ENCODE measurements around the gene LRRC4B. TPM values are rescaled to one million over a fixed set of nuclear protein-coding genes. Genes with fewer than 3 reads are reported as not detected.
A peak's percentile ranks its signal among the peaks of the same experiment; 100 is the strongest.

The LRRC4B gene
- polyA plus RNA-seq, 2 donors = 0.65 to 0.92 TPM

- no peaks in the 10 kb centered on the region for H3K36me3 ChIP-seq (ENCODE audit: control insufficient read depth in 2 of 2, insufficient read depth in 2 of 2, low read length in 1 of 2)
- peaks cover 1 to 6% of the 10 kb centered on the region in 2 donors for H3K4me1 ChIP-seq (ENCODE audit: control insufficient read depth in 2 of 2, insufficient read depth in 2 of 2, low read length in 1 of 2)
- WGBS, 2 donors = 56 to 64% methylated on average over 48 to 53 of the region's 53 CpGs
- H3K9me3 ChIP-seq (ENCODE audit: control insufficient read depth in 2 of 2, insufficient read depth in 1 of 2, low read depth in 1 of 2, low read length in 1 of 2) = peaks cover 0 to 5% of the 10 kb centered on the region in 2 donors
- H3K4me3 ChIP-seq (ENCODE audit: low read depth in 1 of 2, low read length in 2 of 2) = no peak overlapping the region
- H3K27me3 ChIP-seq (ENCODE audit: control insufficient read depth in 1 of 2, insufficient read depth in 2 of 2, low read length in 2 of 2) = no peaks in the 10 kb centered on the region
- H3K27ac ChIP-seq (ENCODE audit: low read depth in 2 of 2, low read length in 1 of 2) = no peak overlapping the region
Observed at GRCh38 chr19:50516964-50517703, 51.1 kb downstream of the LRRC4B start.

DNA sequence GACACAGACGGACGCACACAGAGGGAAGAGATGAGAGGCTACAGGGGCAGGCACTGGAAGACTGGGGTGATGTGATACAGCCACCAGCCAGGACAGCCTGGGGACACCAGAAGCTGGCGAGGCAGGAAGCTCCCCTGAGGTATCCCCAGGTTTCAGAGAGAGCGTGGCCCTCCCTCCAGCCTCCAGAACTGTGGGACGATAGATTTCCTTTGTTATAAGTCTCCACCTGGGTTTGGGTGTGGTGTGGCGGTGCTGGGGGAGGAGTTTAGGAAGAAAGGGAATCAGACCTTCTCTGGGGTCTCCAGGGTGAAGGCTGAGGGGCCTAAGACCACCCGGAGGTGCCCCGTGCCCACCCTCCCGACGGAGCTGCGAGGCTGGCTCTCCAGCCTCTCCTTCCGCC lies 51.8 kb downstream of the LRRC4B start:
- H3K36me3 ChIP-seq (ENCODE audit: control insufficient read depth in 2 of 2, insufficient read depth in 2 of 2, low read length in 1 of 2) = no peaks in the 10 kb centered on the region
- WGBS, 2 donors = 41 to 43% methylated on average over 12 of the region's 12 CpGs
- no peak overlapping the region for H3K27ac ChIP-seq (ENCODE audit: low read depth in 2 of 2, low read length in 1 of 2)
- H3K27me3 ChIP-seq (ENCODE audit: control insufficient read depth in 1 of 2, insufficient read depth in 2 of 2, low read length in 2 of 2) = no peaks in the 10 kb centered on the region
- H3K9me3 ChIP-seq (ENCODE audit: control insufficient read depth in 2 of 2, insufficient read depth in 1 of 2, low read depth in 1 of 2, low read length in 1 of 2) = peaks cover 0 to 5% of the 10 kb centered on the region in 2 donors
- H3K4me3 ChIP-seq (ENCODE audit: low read depth in 1 of 2, low read length in 2 of 2) = no peak overlapping the region
- peaks cover 3 to 6% of the 10 kb centered on the region in 2 donors for H3K4me1 ChIP-seq (ENCODE audit: control insufficient read depth in 2 of 2, insufficient read depth in 2 of 2, low read length in 1 of 2)

DNA sequence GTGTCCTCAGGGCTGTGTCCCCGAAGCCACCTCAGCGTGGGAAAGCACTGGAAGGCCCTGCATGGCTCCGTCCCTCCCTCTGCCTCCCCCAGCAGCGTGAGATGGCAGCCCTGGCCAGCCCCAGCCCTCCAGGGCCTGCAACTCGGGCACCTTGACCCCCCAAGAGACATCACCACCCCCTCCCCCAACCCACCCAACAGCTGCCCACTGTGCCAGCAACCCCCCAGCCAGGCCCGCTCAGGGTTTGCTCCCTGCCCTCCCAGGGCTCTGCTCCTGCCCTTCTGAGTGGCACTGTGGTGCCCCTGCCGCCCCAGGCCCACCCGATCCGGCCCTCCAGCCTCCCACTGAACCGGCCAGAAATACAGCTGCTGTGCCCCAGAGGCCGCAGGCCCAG lies 53.1 kb downstream of the LRRC4B start:
- H3K36me3 ChIP-seq (ENCODE audit: control insufficient read depth in 2 of 2, insufficient read depth in 2 of 2, low read length in 1 of 2) = no peaks in the 10 kb centered on the region
- no peaks in the 10 kb centered on the region for H3K27me3 ChIP-seq (ENCODE audit: control insufficient read depth in 1 of 2, insufficient read depth in 2 of 2, low read length in 2 of 2)
- H3K9me3 ChIP-seq (ENCODE audit: control insufficient read depth in 2 of 2, insufficient read depth in 1 of 2, low read depth in 1 of 2, low read length in 1 of 2) = peaks cover 0 to 5% of the 10 kb centered on the region in 2 donors
- H3K27ac ChIP-seq (ENCODE audit: low read depth in 2 of 2, low read length in 1 of 2) = no peak overlapping the region
- WGBS, 2 donors = 72 to 74% methylated on average over 11 of the region's 11 CpGs
- H3K4me3 ChIP-seq (ENCODE audit: low read depth in 1 of 2, low read length in 2 of 2) = no peak overlapping the region
- peaks cover 3 to 8% of the 10 kb centered on the region in 2 donors for H3K4me1 ChIP-seq (ENCODE audit: control insufficient read depth in 2 of 2, insufficient read depth in 2 of 2, low read length in 1 of 2)

- H3K36me3 ChIP-seq (ENCODE audit: control insufficient read depth in 2 of 2, insufficient read depth in 2 of 2, low read length in 1 of 2) = no peaks in the 10 kb centered on the region
- 43 to 45% methylated on average over 35 to 38 of the region's 38 CpGs for WGBS, 2 donors
- H3K4me1 ChIP-seq (ENCODE audit: control insufficient read depth in 2 of 2, insufficient read depth in 2 of 2, low read length in 1 of 2) = peaks cover 3 to 11% of the 10 kb centered on the region in 2 donors
- H3K27me3 ChIP-seq (ENCODE audit: control insufficient read depth in 1 of 2, insufficient read depth in 2 of 2, low read length in 2 of 2) = no peaks in the 10 kb centered on the region
- H3K9me3 ChIP-seq (ENCODE audit: control insufficient read depth in 2 of 2, insufficient read depth in 1 of 2, low read depth in 1 of 2, low read length in 1 of 2) = peaks cover 0 to 5% of the 10 kb centered on the region in 2 donors
- H3K27ac ChIP-seq (ENCODE audit: low read depth in 2 of 2, low read length in 1 of 2) = no peak overlapping the region
- no peak overlapping the region for H3K4me3 ChIP-seq (ENCODE audit: low read depth in 1 of 2, low read length in 2 of 2)
Observed at GRCh38 chr19:50514346-50515167, 53.7 kb downstream of the LRRC4B start.

DNA sequence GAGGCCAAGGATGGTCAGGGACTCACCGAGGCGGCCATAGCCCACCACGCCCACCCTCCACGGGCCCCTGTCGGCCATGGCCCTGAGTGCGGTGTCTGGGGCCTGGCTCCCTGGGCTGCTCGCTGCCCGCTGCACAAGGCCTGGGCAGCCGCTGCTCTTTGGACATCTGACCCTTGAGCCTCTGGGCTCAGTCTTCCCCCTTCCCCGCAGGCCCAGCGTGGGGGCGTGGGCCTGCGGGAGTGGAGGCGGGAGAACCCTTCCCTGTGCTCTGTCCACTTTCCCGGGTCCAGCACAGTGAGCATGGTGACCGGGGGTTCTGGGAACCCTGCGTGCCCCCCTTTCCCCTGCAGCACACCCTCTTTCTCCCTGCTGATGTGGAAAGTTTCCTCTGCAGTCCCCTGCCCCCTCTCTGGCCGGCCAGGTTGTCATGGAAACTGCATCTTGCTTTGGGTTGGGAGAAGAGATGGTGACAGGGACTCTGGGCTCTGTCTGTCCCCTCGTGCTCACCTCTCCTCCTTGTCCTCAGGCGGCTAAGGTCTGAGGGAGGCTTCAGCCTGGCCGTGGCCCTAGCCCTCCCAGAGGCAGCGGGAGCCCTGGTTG lies 54.4 kb downstream of the LRRC4B start, which contains the start of gene ASPDH:
ASPDH (minus strand) TSS at position 168 of the 600 bp plus-strand sequence; CDS start at position 78, 90 bp downstream.
- peaks cover 3 to 11% of the 10 kb centered on the region in 2 donors for H3K4me1 ChIP-seq (ENCODE audit: control insufficient read depth in 2 of 2, insufficient read depth in 2 of 2, low read length in 1 of 2)
- H3K27ac ChIP-seq (ENCODE audit: low read depth in 2 of 2, low read length in 1 of 2) = no peak within 1 kb of the TSS
- peaks cover 0 to 4% of the 10 kb centered on the region in 2 donors for H3K9me3 ChIP-seq (ENCODE audit: control insufficient read depth in 2 of 2, insufficient read depth in 1 of 2, low read depth in 1 of 2, low read length in 1 of 2)
- H3K36me3 ChIP-seq (ENCODE audit: control insufficient read depth in 2 of 2, insufficient read depth in 2 of 2, low read length in 1 of 2) = no peaks in the 10 kb centered on the region
- H3K27me3 ChIP-seq (ENCODE audit: control insufficient read depth in 1 of 2, insufficient read depth in 2 of 2, low read length in 2 of 2) = no peaks in the 10 kb centered on the region
- H3K4me3 ChIP-seq (ENCODE audit: low read depth in 1 of 2, low read length in 2 of 2) = no peak within 1 kb of the TSS
- whole genome bisulfite sequencing, 2 donors = 45 to 47% methylated on average over 17 to 22 of the region's 22 CpGs

DNA sequence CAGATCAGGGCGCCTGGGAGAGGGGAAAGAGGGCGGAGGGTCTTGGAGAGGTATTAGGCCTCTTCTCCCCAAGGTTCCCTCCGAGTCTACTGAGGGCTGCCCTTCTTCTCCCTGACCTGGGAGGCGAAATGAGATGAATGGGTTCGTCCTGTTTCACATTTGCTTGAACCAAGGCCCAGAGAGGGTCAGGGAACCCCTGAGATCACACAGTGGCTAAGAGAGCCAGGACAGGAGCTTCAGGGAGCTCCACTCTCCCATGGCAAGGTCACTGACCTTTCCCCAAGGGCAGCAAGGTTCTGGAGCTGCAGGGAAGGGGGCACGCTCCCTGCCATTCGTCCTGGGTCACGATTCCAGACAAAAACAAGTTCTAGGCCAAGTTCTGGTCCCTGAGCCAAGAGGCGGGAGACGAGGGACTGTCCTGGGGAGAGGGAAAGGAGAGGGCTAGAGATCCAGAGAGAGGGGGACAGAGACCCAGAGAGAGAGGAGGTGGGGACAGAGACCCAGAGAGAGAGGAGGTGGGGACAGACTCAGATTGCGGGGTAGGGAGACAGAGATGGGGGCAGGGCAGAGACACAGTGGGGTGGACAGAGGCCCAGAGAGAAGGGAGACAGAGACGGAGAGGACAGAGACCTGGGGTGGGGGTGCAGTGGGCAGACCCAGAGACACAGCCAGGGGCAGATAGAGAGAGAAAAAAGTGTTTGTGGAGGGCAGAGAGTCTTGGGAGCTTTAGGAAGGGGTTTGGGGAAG lies 55.1 kb downstream of the LRRC4B start:
- H3K9me3 ChIP-seq (ENCODE audit: control insufficient read depth in 2 of 2, insufficient read depth in 1 of 2, low read depth in 1 of 2, low read length in 1 of 2) = no peaks in the 10 kb centered on the region
- WGBS, 2 donors = 46 to 54% methylated on average over 12 of the region's 12 CpGs
- peaks cover 3 to 11% of the 10 kb centered on the region in 2 donors for H3K4me1 ChIP-seq (ENCODE audit: control insufficient read depth in 2 of 2, insufficient read depth in 2 of 2, low read length in 1 of 2)
- H3K27me3 ChIP-seq (ENCODE audit: control insufficient read depth in 1 of 2, insufficient read depth in 2 of 2, low read length in 2 of 2) = no peaks in the 10 kb centered on the region
- H3K27ac ChIP-seq (ENCODE audit: low read depth in 2 of 2, low read length in 1 of 2) = no peak overlapping the region
- H3K36me3 ChIP-seq (ENCODE audit: control insufficient read depth in 2 of 2, insufficient read depth in 2 of 2, low read length in 1 of 2) = no peaks in the 10 kb centered on the region
- no peak overlapping the region for H3K4me3 ChIP-seq (ENCODE audit: low read depth in 1 of 2, low read length in 2 of 2)

- 87 to 89% methylated on average over 36 of the region's 36 CpGs for WGBS, 2 donors
- H3K4me1 ChIP-seq (ENCODE audit: control insufficient read depth in 2 of 2, insufficient read depth in 2 of 2, low read length in 1 of 2) = peaks cover 3 to 7% of the 10 kb centered on the region in 2 donors
- no peak overlapping the region for H3K4me3 ChIP-seq (ENCODE audit: low read depth in 1 of 2, low read length in 2 of 2)
- no peaks in the 10 kb centered on the region for H3K9me3 ChIP-seq (ENCODE audit: control insufficient read depth in 2 of 2, insufficient read depth in 1 of 2, low read depth in 1 of 2, low read length in 1 of 2)
- H3K27ac ChIP-seq (ENCODE audit: low read depth in 2 of 2, low read length in 1 of 2) = no peak overlapping the region
- H3K27me3 ChIP-seq (ENCODE audit: control insufficient read depth in 1 of 2, insufficient read depth in 2 of 2, low read length in 2 of 2) = no peaks in the 10 kb centered on the region
- no peaks in the 10 kb centered on the region for H3K36me3 ChIP-seq (ENCODE audit: control insufficient read depth in 2 of 2, insufficient read depth in 2 of 2, low read length in 1 of 2)
Observed at GRCh38 chr19:50512112-50512998, 55.9 kb downstream of the LRRC4B start.

- peaks cover 0 to 2% of the 10 kb centered on the region in 2 donors for H3K36me3 ChIP-seq (ENCODE audit: control insufficient read depth in 2 of 2, insufficient read depth in 2 of 2, low read length in 1 of 2)
- no peaks in the 10 kb centered on the region for H3K27me3 ChIP-seq (ENCODE audit: control insufficient read depth in 1 of 2, insufficient read depth in 2 of 2, low read length in 2 of 2)
- peak within 1 kb of the TSS; percentile 68 to 82 for H3K4me3 ChIP-seq (ENCODE audit: low read depth in 1 of 2, low read length in 2 of 2)
- H3K27ac ChIP-seq (ENCODE audit: low read depth in 2 of 2, low read length in 1 of 2) = peak within 1 kb of the TSS; percentile 85 to 88
- WGBS, 2 donors = 1% methylated on average over 61 to 69 of the region's 69 CpGs
- H3K4me1 ChIP-seq (ENCODE audit: control insufficient read depth in 2 of 2, insufficient read depth in 2 of 2, low read length in 1 of 2) = peaks cover 3 to 7% of the 10 kb centered on the region in 2 donors
- no peaks in the 10 kb centered on the region for H3K9me3 ChIP-seq (ENCODE audit: control insufficient read depth in 2 of 2, insufficient read depth in 1 of 2, low read depth in 1 of 2, low read length in 1 of 2)
Observed at GRCh38 chr19:50511069-50511822, 57.0 kb downstream of the LRRC4B start, which contains the start of gene JOSD2. JOSD2 (minus strand) TSS chr19:50511191; CDS start chr19:50510431, 760 bp downstream.

Measured in esophagus (tissue), 2 donors.